WTC11 (cell line): Measurements from ENCODE around the gene RSPO1. TPM values are rescaled to one million over a fixed set of nuclear protein-coding genes. Genes with fewer than 3 reads are reported as not detected.
A peak's percentile ranks its signal among the peaks of the same experiment; 100 is the strongest.

ENCODE experiments used
- ATF1 ChIP-seq: sonication (generic); formaldehyde crosslinking; IDR thresholded peaks from 2 replicates; pipeline ENCODE4 v1.8.1; 2023; ENCODE audit warnings: mild to moderate bottlenecking, moderate library complexity, missing genetic modification reagents
- ATF2 ChIP-seq: sonication (generic); formaldehyde crosslinking; IDR thresholded peaks from 2 replicates; pipeline ENCODE4 v1.8.1; 2022; ENCODE audit warnings: low read depth, missing genetic modification reagents, borderline replicate concordance
- ATF3 ChIP-seq: sonication (generic); formaldehyde crosslinking; conservative IDR thresholded peaks from 2 replicates; pipeline ENCODE4 v1.8.1; 2022; ENCODE audit warnings: mild to moderate bottlenecking, missing genetic modification reagents
- CDX4 ChIP-seq: fragments of 250-450 bp; sonication (Bioruptor Pico); IDR thresholded peaks from 2 replicates; pipeline ENCODE4 v1.9.0; 2021; ENCODE audit warnings: moderate library complexity, mild to moderate bottlenecking, inconsistent platforms, borderline replicate concordance
- E2F4 ChIP-seq: sonication (generic); formaldehyde crosslinking; IDR thresholded peaks from 2 replicates; pipeline ENCODE4 v1.8.1; 2022; ENCODE audit warnings: low read depth, mild to moderate bottlenecking, moderate library complexity, missing genetic modification reagents, borderline replicate concordance
- FOXP1 ChIP-seq: sonication (generic); formaldehyde crosslinking; IDR thresholded peaks from 2 replicates; pipeline ENCODE4 v1.8.0; 2022; ENCODE audit warnings: missing genetic modification reagents, mild to moderate bottlenecking, moderate library complexity, borderline replicate concordance
- FOXP4 ChIP-seq: sonication (generic); formaldehyde crosslinking; IDR thresholded peaks from 2 replicates; pipeline ENCODE4 v1.8.0; 2022; ENCODE audit warnings: mild to moderate bottlenecking, missing genetic modification reagents
- GABPB1 ChIP-seq: sonication (generic); formaldehyde crosslinking; IDR thresholded peaks from 2 replicates; pipeline ENCODE4 v1.8.1; 2023; ENCODE audit warnings: mild to moderate bottlenecking, missing genetic modification reagents
- GRHL2 ChIP-seq: fragments of 250-450 bp; sonication (Bioruptor Pico); IDR thresholded peaks from 2 replicates; pipeline ENCODE4 v1.8.0; 2022; ENCODE audit warnings: mild to moderate bottlenecking, moderate library complexity; ENCODE audit not compliant: insufficient replicate concordance, severe bottlenecking
- GTF2I ChIP-seq: fragments of 250-450 bp; sonication (Bioruptor Pico); conservative IDR thresholded peaks from 2 replicates; pipeline ENCODE4 v1.4.0; 2021; ENCODE audit warnings: mild to moderate bottlenecking
- HMGXB4 ChIP-seq: sonication (generic); formaldehyde crosslinking; IDR thresholded peaks from 2 replicates; pipeline ENCODE4 v1.8.1; 2023; ENCODE audit warnings: mild to moderate bottlenecking, moderate library complexity, missing genetic modification reagents
- JUN ChIP-seq: sonication (generic); formaldehyde crosslinking; IDR thresholded peaks from 2 replicates; pipeline ENCODE4 v1.8.0; 2023; ENCODE audit warnings: mild to moderate bottlenecking, missing genetic modification reagents
- MLX ChIP-seq: sonication (generic); formaldehyde crosslinking; IDR thresholded peaks from 2 replicates; pipeline ENCODE4 v1.8.1; 2023; ENCODE audit warnings: mild to moderate bottlenecking, missing genetic modification reagents, moderate library complexity
- SMAD3 ChIP-seq: sonication (generic); formaldehyde crosslinking; IDR thresholded peaks from 2 replicates; pipeline ENCODE4 v1.8.0; 2022; ENCODE audit warnings: missing genetic modification reagents, mild to moderate bottlenecking, borderline replicate concordance
- TEAD4 ChIP-seq: sonication (generic); formaldehyde crosslinking; IDR thresholded peaks from 2 replicates; pipeline ENCODE4 v1.8.0; 2022; ENCODE audit warnings: mild to moderate bottlenecking, missing genetic modification reagents
- USF2 ChIP-seq: sonication (generic); formaldehyde crosslinking; IDR thresholded peaks from 2 replicates; pipeline ENCODE4 v1.8.1; 2023; ENCODE audit warnings: mild to moderate bottlenecking, missing genetic modification reagents, moderate library complexity
- ZMAT4 ChIP-seq: fragments of 250-450 bp; sonication (Bioruptor Pico); IDR thresholded peaks from 2 replicates; pipeline ENCODE4 v1.9.0; 2021; ENCODE audit warnings: mild to moderate bottlenecking
- ZNF232 ChIP-seq: sonication (generic); formaldehyde crosslinking; IDR thresholded peaks from 2 replicates; pipeline ENCODE4 v1.8.0; 2022; ENCODE audit warnings: mild to moderate bottlenecking, missing genetic modification reagents
- ZNF263 ChIP-seq: sonication (generic); formaldehyde crosslinking; IDR thresholded peaks from 2 replicates; pipeline ENCODE4 v1.8.1; 2022; ENCODE audit warnings: low read depth, mild to moderate bottlenecking, moderate library complexity, missing genetic modification reagents
- ZNF425 ChIP-seq: fragments of 250-450 bp; sonication (Bioruptor Pico); conservative IDR thresholded peaks from 2 replicates; pipeline ENCODE4 v1.9.0; 2021; ENCODE audit warnings: mild to moderate bottlenecking
- ZNF532 ChIP-seq: fragments of 250-450 bp; sonication (Bioruptor Pico); IDR thresholded peaks from 2 replicates; pipeline ENCODE4 v1.9.0; 2021; ENCODE audit warnings: mild to moderate bottlenecking, borderline replicate concordance
- total RNA-seq: library from RNA; stranded (reverse); gene quantifications from 3 replicates; pipeline ENCODE4 v1.2.3, GENCODE V29; 2021

RSPO1 gene
- total RNA-seq, 1 experiment from 2014 or later = 0.13 TPM

GRCh38 chr1:37595440-37596181 lies 39.1 kb downstream of the RSPO1 start, which contains the start of gene GNL2 (continued):
- TF ChIP-seq ZMAT4 (CRISPR knock-in tag) (no peak), HMGXB4 (no peak), CDX4 (CRISPR knock-in tag) (no peak), ZNF232 (CRISPR knock-in tag) (no peak), FOXP1 (CRISPR knock-in tag) (peak; percentile 51; the same call in 1 of the 2 replicates), ATF2 (CRISPR knock-in tag) (no peak), FOXP4 (CRISPR knock-in tag) (peak; percentile 34; the same call in 1 of the 2 replicates), GABPB1 (peak; percentile 77), SMAD3 (no peak), ATF1 (CRISPR knock-in tag) (no peak), GTF2I (CRISPR knock-in tag) (no peak), MLX (CRISPR knock-in tag) (no peak), ZNF532 (no peak), ZNF263 (no peak), ATF3 (CRISPR knock-in tag) (no peak), E2F4 (CRISPR knock-in tag) (no peak), GRHL2 (CRISPR knock-in tag) (no peak), USF2 (CRISPR knock-in tag) (peak; percentile 96), JUN (no peak), TEAD4 (CRISPR knock-in tag) (no peak), ZNF425 (CRISPR knock-in tag) (no peak)
